NCI-H1930 (cell line): ENCODE data around the gene CTTNBP2.

Experiments
- DNase-seq, 2 experiments: peaks; one replicate each; lab custom pipeline; 2025; lab: John Stamatoyannopoulos, UW

The CTTNBP2 gene

GRCh38 chr7:117870448-117871130 is 2.7 kb downstream of the CTTNBP2 start:
- DNase-seq = no peak

GRCh38 chr7:117869374-117869773 is 3.9 kb downstream of the CTTNBP2 start:
- DNase-seq = no peak

- no peak for DNase-seq
Observed at GRCh38 chr7:117863618-117864017, 9.6 kb downstream of the CTTNBP2 start.

GRCh38 chr7:117862378-117862777 is 10.9 kb downstream of the CTTNBP2 start:
- DNase-seq = no peak

- no peak for DNase-seq
Observed at GRCh38 chr7:117859246-117859812, 13.9 kb downstream of the CTTNBP2 start.

- no peak for DNase-seq
Observed at GRCh38 chr7:117858712-117859111, 14.5 kb downstream of the CTTNBP2 start.

- no peak for DNase-seq
Observed at GRCh38 chr7:117857718-117858117, 15.5 kb downstream of the CTTNBP2 start.

GRCh38 chr7:117856196-117856595 is 17.0 kb downstream of the CTTNBP2 start:
- no peak for DNase-seq

- DNase-seq = no peak
Observed at GRCh38 chr7:117854186-117854585, 19.1 kb downstream of the CTTNBP2 start.

GRCh38 chr7:117848941-117849340 is 24.3 kb downstream of the CTTNBP2 start:
- no peak for DNase-seq

- no peak for DNase-seq
Observed at GRCh38 chr7:117844678-117845077, 28.6 kb downstream of the CTTNBP2 start.

GRCh38 chr7:117841611-117842010 is 31.6 kb downstream of the CTTNBP2 start:
- no peak for DNase-seq

- no peak for DNase-seq
Observed at GRCh38 chr7:117841011-117841410, 32.2 kb downstream of the CTTNBP2 start.

- no peak for DNase-seq
Observed at GRCh38 chr7:117839507-117839906, 33.7 kb downstream of the CTTNBP2 start.

- DNase-seq = no peak
Observed at GRCh38 chr7:117837841-117838240, 35.4 kb downstream of the CTTNBP2 start.

- DNase-seq = peak in 1 of 2 experiments; percentile 1
Observed at GRCh38 chr7:117835016-117835664, 38.1 kb downstream of the CTTNBP2 start.

- no peak for DNase-seq
Observed at GRCh38 chr7:117830422-117830954, 42.8 kb downstream of the CTTNBP2 start.

- DNase-seq = no peak
Observed at GRCh38 chr7:117829450-117830117, 43.7 kb downstream of the CTTNBP2 start.

GRCh38 chr7:117828825-117829224 is 44.4 kb downstream of the CTTNBP2 start:
- DNase-seq = no peak

GRCh38 chr7:117827862-117828261 is 45.4 kb downstream of the CTTNBP2 start:
- DNase-seq = no peak

- no peak for DNase-seq
Observed at GRCh38 chr7:117825132-117825531, 48.1 kb downstream of the CTTNBP2 start.

- no peak for DNase-seq
Observed at GRCh38 chr7:117824592-117824991, 48.6 kb downstream of the CTTNBP2 start.

GRCh38 chr7:117819558-117819957 is 53.7 kb downstream of the CTTNBP2 start:
- DNase-seq = no peak
